ENCODE data around the gene NUP188. TPM values are rescaled to one million over a fixed set of nuclear protein-coding genes. Genes with fewer than 3 reads are reported as not detected.

NUP188 gene
- total and polyA plus RNA-seq, 10 donors, result 11.0 to 72.5 (median 49.7) TPM

DNA sequence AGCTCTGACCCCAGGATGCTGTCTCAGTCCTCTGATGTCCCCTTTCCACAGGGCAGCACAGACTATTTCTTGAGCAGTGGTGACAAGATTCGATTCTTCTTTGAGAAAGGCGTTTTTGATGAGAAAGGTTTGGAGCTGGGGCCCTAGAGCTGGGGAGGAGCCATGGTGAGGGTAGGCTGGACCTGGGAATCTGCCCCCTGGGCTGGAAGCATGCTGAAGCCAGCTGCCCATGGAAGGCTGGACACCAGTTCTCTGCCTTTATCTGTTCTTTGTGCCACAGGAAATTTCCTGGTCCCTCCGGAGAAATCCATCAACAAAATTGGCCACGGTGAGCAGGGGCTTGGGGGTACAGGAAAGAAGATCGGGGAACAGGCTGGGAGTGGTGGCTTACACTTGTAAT, 13.8 kb upstream of the NUP188 start:
- DNase-seq, result peak; percentile 19
- Histone ChIP-seq H3K27me3 (replicated peaks in 1 of 7) (no peaks in the 10 kb centered on the region), H3K27ac (no peak overlapping the region), H3K4me1 (no peaks in the 10 kb centered on the region), H3K4me3 (no peak overlapping the region), H3K9me3 (no peaks in the 10 kb centered on the region), H3K36me3 (no peaks in the 10 kb centered on the region)
- intact Hi-C loops (cut with DNase I; ENCODE audit: low total_unique reads), result no loop called here
- 75 to 91% (median 89%) methylated on average over 5 of the region's 5 CpGs for WGBS, 5 donors
- TF ChIP-seq POLR2AphosphoS5 (IDR thresholded peaks at IDR 0.05), result no peak

DNA sequence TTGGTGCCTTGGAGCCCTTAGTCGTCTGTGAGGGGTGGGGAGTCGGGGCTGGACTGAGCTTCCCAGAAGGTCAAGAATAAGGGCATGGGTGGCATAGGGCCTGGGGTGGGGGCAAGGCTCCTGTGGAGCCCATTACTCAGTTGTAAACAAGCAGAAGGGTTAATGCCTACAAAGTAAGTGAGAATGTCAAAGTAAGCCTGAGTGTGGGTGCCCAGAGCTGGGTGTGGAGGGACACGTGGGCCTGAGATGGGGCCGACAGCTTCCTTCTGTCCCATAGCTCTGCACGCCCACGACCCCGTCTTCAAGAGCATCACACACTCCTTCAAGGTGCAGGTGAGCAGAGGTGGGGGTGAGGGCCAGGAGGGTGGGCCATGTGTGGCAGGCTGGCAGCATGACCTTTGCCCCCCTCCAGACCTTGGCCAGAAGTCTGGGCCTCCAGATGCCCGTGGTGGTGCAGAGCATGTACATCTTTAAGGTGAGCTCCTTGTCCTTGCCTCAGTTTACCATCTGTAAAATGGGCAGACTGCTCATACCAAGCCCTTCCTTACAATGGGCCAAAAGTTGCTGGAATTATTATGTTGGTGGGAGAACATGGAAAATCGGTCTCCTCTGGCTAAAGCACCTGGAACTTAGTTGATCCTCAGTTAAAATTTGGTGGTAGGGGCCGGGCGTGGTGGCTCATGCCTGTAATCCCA, 11.2 kb upstream of the NUP188 start:
- Histone ChIP-seq H3K4me3 (no peak overlapping the region), H3K27ac (no peak overlapping the region), H3K27me3 (replicated peaks in 1 of 7) (no peaks in the 10 kb centered on the region), H3K36me3 (no peaks in the 10 kb centered on the region), H3K4me1 (peaks cover 0 to 13% (median 9%) of the 10 kb centered on the region in 6 donors), H3K9me3 (no peaks in the 10 kb centered on the region)
- intact Hi-C loops (cut with DNase I; ENCODE audit: low total_unique reads), result no loop called here
- peak; percentile 63 for DNase-seq
- TF ChIP-seq POLR2AphosphoS5 (IDR thresholded peaks at IDR 0.05) (no peak), POLR2A (IDR thresholded peaks at IDR 0.05) (no peak)
- TF ChIP-seq, protein P1, sequence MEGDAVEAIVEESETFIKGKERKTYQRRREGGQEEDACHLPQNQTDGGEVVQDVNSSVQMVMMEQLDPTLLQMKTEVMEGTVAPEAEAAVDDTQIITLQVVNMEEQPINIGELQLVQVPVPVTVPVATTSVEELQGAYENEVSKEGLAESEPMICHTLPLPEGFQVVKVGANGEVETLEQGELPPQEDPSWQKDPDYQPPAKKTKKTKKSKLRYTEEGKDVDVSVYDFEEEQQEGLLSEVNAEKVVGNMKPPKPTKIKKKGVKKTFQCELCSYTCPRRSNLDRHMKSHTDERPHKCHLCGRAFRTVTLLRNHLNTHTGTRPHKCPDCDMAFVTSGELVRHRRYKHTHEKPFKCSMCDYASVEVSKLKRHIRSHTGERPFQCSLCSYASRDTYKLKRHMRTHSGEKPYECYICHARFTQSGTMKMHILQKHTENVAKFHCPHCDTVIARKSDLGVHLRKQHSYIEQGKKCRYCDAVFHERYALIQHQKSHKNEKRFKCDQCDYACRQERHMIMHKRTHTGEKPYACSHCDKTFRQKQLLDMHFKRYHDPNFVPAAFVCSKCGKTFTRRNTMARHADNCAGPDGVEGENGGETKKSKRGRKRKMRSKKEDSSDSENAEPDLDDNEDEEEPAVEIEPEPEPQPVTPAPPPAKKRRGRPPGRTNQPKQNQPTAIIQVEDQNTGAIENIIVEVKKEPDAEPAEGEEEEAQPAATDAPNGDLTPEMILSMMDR (IDR thresholded peaks at IDR 0.05 in 8 of 11, conservative IDR thresholded peaks at IDR 0.05 in 3 of 11), result no peak
- WGBS, 5 donors, result 87 to 95% (median 90%) methylated on average over 6 to 11 of the region's 11 CpGs

DNA sequence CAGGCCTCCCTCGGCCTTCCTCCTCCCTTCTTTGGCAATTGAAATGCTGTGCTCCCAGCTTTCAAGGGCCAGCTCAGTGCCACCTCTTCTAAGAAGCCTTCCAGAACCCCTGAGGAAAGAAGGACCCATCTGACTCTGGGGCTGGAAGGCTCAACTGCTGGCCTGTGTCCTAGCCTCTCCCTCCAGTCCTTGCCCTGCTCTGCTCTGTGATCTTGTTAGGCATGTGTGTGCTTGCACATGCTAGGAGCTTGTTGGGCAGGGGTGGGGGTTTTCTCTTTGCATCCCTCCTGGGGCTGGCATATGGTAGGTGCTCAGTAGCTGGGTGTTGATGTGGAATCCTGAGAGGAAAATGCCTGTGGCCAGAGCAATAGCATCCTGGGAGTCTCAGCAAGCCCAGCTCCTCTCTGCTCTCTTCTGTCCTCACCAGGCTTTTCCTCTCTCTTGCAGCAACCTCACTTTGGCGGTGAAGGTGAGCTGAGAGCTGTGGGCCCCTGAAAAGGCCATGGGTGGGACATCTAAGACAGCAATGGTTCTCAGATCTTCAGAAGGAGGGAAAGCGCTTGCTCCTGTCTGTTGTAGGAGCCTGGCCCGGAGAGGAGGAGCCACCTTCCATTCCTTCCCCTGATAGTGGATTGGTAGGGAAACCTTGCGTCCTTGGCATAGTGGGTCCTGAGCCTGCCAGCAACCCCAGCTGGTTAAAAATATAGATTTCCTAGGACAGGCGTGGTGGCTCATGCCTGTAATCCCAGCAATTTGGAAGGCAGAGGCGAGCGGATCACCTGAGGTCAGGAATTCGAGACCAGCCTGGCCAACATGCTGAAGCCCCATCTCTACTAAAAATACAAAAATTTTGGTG, 10.0 kb upstream of the NUP188 start:
- Histone ChIP-seq H3K4me1 (peaks cover 2 to 25% (median 17%) of the 10 kb centered on the region in 6 donors), H3K36me3 (no peaks in the 10 kb centered on the region), H3K4me3 (no peak overlapping the region), H3K27me3 (replicated peaks in 1 of 7) (no peaks in the 10 kb centered on the region), H3K9me3 (no peaks in the 10 kb centered on the region), H3K27ac (no peak overlapping the region)
- intact Hi-C loops (cut with DNase I; ENCODE audit: low total_unique reads), result no loop called here
- WGBS, 5 donors, result 91 to 96% (median 94%) methylated on average over 9 of the region's 9 CpGs
- DNase-seq, result peak; percentile 35
- TF ChIP-seq POLR2AphosphoS5 (IDR thresholded peaks at IDR 0.05), result no peak
- TF ChIP-seq POLR2A (IDR thresholded peaks at IDR 0.05), result no peak
- TF ChIP-seq, protein P1 (IDR thresholded peaks at IDR 0.05 in 8 of 11, conservative IDR thresholded peaks at IDR 0.05 in 3 of 11), result no peak

DNA sequence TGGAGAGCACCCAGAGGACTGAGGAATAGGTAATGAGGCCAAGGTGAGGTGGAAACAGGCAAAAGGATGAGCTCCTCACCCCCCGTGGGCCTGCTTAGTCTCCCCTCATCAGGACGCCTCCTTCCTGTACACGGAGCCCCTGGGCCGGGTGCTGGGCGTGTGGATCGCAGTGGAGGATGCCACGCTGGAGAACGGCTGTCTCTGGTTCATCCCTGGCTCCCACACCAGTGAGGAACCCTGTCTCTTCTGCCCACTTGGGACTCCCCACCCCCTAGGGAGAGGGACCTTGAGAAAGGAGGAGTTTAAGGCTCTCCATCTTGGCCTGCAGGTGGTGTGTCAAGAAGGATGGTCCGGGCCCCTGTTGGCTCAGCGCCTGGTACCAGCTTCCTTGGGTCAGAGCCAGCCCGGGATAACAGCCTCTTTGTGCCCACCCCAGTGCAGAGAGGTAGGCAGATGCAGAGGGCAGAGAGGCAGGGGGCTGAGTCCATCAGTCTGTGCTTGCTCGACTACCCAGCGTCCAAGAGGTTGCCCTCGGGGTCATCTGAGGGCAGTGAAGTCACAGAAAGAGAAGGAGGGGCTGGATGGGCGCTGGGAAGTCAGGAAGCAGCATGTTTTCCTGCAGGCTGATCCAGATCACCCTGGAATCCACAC, 7.1 kb upstream of the NUP188 start:
- Histone ChIP-seq H3K9me3 (no peaks in the 10 kb centered on the region), H3K27me3 (replicated peaks in 1 of 7) (no peaks in the 10 kb centered on the region), H3K27ac (peak overlapping the region in 6 of 8 donors; percentile 32 to 83 (median 58)), H3K4me3 (no peak overlapping the region), H3K4me1 (peaks cover 2 to 54% (median 35%) of the 10 kb centered on the region in 6 donors), H3K36me3 (peaks cover 0 to 10% (median 0%) of the 10 kb centered on the region in 6 donors)
- intact Hi-C loops (cut with DNase I; ENCODE audit: low total_unique reads), result no loop called here
- TF ChIP-seq POLR2AphosphoS5 (IDR thresholded peaks at IDR 0.05) (peak; percentile 24 to 46 (median 41)), POLR2A (IDR thresholded peaks at IDR 0.05) (no peak)
- 52 to 75% (median 73%) methylated on average over 7 to 15 of the region's 15 CpGs for WGBS, 5 donors
- peak; percentile 73 for DNase-seq
